NCI-H128 (cell line): ENCODE measurements around the gene LBH.

ENCODE experiments used
- DNase-seq: peaks from one replicate; lab custom pipeline; 2025; ENCODE audit not compliant: unreplicated experiment; lab: John Stamatoyannopoulos, UW

LBH gene

GRCh38 chr2:30234180-30234971 lies 3.0 kb downstream of the LBH start:
- DNase-seq: no peak

- DNase-seq: no peak
Observed at GRCh38 chr2:30235008-30235655, 3.8 kb downstream of the LBH start.

DNA sequence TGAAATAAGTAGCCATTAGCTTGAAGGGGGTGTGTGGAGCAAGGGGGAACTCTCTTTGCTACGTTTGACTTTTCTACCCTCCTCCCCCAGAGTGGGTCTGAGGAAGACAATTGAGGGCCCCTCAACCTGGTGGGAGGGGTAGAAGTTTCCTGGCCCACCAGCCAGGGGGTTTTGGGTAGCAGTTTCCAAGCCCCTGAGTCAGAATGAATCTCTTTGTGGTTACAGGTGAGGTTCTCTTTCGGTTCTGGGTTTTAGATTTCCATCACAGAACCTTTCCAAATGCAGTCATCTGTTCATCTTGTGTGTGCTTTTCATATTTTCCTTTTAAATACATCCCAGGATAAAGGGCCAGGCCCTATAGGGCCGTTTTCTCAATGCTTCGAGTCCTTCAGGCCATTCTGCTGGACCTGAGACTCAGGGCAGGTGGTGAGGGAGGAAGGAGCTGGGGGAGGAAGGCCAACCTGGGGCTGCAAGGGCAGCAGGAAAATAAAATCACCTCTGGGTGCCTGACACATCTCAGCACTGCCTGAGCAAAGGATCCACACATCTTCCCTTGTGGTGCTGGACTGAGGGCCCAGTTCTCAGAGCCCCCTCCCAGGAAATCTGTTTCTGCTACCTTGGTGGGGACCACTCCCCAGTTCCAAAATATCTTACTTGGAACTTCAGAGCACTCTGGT lies 4.7 kb downstream of the LBH start:
- no peak for DNase-seq

DNA sequence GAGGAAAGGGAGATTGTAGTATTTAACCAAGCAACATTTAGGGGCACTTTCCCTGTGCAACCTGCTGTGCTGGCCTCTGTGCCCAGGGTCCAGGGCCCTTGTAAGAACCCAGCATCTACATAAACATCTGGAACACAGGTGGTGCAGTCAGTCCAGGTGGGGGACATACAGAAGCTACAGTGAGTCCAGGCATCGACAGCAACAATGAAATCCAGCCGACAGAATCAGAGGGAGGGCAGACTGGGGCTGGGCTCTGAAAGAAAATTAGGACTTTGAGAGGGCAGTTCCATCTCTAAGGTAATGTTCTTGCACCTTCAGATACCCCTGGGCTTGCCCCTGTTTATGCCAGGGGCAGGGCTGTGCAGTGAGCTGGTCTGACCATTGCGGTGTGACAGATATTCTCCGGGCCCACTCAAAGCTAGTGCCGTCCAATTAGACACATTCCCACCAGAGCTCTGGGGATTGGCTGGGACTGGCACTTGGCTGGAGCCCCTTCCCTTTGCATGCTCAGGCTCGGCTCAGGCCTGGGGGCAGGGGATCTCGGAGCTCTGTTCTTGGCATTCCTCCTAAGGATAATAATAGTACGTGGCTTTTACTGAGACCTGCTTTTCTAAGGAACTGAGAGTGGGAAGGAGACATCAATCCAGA lies 5.4 kb downstream of the LBH start:
- DNase-seq: no peak

- DNase-seq: no peak
Observed at GRCh38 chr2:30237239-30237965, 6.1 kb downstream of the LBH start.

DNA sequence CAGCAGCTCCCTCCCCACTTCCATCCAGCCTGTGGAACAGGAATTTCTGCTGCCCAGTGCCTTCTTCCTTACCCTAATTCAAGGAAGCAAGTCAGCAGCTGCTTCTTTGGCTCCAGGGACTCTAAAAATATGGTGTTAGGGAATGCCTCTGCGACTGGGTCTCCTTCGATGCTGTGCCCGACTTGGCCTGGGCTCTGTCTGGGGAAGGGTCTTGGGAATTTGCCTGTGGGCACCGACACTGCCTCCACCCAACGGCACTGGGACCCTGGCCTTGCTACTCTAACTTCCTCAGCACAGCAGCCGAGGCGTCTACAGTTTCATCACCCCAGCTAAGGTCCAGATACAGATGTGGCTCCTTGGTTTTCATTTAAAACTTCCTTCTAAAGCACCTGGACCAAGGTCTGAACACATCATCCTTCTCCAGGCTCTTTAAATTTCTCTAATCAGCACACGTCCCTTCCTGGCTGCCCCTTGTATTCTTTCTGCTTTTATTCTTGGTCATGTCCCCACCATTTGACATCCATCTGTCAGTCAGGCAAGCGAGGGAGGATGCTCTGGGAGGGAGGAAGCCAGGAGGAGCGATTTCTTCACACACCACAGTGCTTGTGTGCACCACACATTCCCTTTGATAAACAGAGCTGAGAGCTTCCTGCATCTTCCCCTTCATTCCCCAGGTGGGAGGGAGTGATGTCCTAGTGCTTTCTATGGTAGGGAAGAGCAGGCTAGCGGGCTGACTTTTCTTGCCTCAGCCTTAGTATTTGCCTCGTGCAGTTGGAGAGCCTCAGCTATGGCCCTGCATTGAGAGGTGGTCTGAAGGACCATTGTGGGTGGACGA lies 6.8 kb downstream of the LBH start:
- DNase-seq: no peak

GRCh38 chr2:30239308-30239985 lies 8.1 kb downstream of the LBH start:
- no peak for DNase-seq

DNA sequence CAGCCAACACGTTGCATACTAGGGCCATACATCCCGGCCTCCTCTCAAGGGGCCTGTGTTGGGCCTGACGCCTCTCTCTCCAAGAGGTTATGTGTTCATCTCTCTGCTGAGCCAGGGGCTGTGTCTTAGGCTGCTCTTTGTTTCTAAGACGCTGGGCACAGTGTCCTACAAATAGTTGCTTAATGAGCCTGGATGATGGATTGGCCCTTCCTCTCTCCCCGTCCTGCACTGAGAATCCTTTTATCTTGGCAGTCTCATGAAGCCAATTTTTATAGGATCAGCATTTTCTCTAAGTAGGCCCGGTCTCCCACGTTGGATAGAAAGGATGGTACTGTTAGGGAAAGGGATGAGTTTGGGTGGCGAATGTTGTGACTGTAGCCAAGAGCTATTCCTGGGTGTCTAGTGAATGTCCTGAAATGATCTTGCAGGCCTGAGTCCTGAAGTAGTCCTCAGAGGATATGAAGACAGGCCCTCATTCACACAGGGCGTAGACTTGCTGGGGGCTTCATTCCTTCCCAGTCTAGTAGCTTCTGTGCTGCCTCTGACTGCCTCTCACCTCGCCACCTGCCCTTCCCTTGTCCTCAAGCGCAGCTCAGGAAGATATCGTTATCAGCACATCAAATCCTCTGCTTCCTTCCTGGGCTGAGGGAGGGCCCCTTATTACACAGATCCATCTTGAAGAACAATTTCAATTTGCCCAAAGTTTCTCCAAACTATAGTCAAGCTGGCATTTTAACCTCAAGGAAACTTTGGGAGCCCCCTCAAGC lies 8.8 kb downstream of the LBH start:
- no peak for DNase-seq

GRCh38 chr2:30243231-30243630 lies 11.9 kb downstream of the LBH start:
- no peak for DNase-seq

DNA sequence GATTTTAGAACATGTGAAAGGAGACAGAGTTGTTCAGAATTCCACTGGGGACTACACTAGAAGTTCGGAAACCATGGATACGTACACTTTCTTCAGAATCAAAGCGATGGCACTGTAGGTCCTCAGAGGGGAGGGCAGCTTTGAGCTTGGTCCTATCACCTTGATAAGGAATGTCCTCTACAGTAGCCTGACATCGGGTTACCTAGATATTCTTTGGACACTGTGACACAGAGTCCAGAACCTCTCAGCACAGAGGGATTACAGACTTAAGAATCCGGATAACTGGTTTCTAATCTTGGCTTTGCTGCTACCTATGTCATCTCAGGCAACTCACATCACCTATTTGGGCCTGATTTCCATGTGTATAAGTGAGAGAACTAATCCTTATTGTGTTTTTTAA lies 14.0 kb downstream of the LBH start:
- no peak for DNase-seq

GRCh38 chr2:30248791-30249190 lies 17.5 kb downstream of the LBH start:
- no peak for DNase-seq

DNA sequence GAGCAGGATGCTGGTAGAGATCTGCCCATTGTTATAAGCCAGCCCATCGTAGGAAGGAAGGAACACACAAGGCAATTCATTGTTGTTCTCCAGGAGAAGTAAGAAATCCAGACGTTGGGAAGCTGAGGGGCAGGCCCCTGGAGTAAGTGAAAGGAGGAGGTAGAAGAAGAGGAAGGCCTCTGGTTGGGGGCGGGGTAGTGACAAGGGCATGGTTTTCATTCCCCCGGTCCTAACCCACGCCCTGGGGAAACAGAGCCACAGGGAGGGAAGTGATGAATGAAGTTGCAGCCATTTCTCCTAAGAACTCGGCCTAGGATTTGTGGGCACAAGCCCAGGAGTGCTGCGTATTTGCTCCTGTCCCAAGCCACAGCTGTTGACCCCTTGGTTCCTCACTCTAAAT lies 18.0 kb downstream of the LBH start:
- DNase-seq: no peak

- DNase-seq: no peak
Observed at GRCh38 chr2:30250421-30250820, 19.1 kb downstream of the LBH start.

DNA sequence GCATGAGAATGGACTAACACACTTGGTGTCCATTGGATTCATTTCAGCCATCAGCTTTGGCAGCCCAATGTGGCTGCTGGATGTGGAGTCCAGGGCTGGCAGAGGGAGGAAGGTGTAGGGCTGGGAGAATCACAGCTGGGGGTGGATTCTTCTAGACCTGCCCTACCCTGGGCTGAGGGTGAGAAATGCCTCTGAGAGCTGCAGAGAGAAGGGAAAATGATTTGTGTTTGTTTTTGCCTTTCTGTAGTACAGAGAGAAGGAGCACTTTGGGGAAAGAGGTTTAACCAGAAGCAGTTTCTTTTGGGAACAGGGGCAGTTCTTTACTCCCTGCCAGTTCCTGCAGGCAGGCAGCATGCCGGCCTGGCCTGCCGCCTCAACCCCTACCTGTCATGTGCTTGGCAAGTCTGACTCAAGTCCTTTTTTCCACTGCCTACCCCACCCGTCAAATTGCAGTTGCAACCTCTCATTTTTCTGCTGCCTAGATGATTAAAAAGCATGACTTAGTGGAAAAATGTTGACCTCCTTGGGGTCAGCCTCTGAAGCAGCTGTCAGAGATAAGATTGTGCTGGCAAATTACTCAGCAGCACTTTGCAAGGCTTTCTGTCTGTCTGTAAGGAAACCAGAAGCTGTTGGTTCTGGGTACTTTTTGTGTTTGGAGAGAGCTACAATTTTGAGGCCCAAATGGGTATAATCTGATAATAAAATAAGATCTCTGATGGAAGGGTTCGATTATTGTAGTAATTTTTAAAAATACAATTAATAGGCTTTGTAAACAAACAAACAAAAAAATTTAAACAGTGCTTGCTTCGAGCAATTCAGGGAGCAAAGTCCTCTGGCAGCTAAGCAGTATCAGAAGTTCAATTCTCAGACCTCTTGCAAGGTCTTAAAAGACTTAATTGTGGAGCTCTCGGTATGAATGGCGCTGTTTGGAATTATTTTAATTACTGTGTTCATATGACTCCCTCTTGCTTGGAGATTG lies 21.7 kb downstream of the LBH start:
- no peak for DNase-seq

GRCh38 chr2:30253873-30254684 lies 22.7 kb downstream of the LBH start:
- DNase-seq: no peak

DNA sequence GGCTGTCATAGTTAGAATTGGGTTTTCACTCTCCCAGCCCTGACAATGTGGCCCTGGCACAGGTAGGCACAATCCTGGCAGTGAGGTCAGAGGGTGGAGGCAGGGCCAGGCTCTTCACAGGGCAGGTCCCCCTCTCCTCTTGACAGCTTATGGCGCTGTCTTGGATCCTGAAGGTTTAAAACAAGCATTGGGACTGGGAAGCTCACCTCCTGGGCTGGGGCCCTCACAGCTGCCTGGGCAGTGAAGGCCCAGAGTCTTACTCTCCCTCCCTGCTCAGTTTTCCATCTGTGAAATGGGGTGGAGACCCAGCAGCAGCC lies 23.3 kb downstream of the LBH start:
- no peak for DNase-seq

GRCh38 chr2:30255026-30255425 lies 23.7 kb downstream of the LBH start:
- no peak for DNase-seq
